NCI-H2196 treated with DMSO at 0.1 percent for 48 hours (cell line): Measurements from ENCODE around the gene TBC1D7.

Experiments
- DNase-seq: peaks from one replicate; lab custom pipeline; 2025; ENCODE audit not compliant: unreplicated experiment; lab: John Stamatoyannopoulos, UW

Gene TBC1D7

DNA sequence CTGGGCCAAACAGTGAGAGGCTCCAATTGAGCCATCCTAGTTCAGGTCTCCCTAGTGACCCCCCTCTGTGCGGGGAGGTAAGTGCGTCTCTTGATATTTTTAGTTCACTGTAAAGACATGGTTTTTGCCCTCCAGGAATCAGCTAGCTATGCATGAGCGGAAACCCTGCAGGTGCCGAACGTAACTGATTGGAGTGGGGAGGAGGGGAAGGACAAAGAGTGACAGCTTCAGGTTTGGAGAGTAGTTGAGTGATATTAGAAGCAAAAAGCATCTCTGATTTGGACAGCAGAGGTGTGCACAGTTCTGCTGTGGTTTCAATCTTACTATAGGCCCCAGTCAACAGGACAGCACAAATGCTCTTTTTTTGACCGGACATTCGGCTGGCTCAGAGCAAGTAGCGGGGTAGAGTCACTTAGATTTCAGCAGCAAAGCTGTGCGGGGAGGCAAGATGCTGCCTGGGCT lies 31.8 kb downstream of the TBC1D7 start:
- no peak for DNase-seq

DNA sequence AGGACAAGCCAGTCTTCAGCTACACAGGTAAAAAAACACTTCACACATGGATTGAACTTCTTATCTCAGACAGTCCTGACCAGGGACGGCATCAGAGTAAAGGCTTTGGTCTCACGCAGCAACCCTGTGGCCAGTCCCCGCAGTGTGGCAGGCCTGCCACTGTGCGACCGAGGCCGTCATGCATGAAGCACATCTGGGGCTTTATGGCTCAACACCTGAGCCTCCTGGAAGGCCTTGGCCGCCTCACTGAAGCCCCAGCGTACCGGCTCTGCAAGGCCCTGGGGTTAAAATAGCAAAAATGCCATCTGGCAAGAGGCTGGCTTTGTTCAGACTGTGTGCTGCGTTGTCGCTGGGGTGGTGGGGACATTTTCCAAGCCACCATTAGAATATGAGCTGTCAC lies 32.8 kb downstream of the TBC1D7 start:
- DNase-seq: no peak

DNA sequence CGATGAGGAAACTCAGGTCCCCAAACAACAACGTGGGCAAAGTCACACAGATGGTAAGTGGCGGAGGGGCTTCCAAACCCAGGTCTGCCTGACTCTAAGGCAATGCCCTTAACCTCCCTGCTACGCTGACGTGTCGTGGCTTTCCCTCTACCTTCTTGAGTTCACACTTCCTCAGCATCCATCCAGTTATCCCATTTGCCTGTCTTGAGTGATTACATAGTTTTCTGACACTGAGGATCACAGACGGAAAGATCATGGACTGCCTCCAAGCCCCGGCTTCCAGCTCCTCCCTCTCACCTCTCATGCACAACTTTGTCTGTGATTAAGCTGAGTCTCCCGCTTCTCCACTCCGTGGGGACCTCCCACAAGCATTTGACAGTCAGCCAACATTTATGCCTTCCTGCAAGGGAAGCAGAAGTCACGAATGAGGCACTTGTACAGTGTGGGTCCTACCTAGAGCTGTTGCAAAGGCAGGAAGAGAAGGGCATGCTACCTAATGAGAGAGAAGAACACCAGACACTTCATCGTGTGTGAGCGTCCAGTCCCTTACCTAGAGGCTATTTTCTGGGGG lies 33.8 kb downstream of the TBC1D7 start:
- no peak for DNase-seq

DNA sequence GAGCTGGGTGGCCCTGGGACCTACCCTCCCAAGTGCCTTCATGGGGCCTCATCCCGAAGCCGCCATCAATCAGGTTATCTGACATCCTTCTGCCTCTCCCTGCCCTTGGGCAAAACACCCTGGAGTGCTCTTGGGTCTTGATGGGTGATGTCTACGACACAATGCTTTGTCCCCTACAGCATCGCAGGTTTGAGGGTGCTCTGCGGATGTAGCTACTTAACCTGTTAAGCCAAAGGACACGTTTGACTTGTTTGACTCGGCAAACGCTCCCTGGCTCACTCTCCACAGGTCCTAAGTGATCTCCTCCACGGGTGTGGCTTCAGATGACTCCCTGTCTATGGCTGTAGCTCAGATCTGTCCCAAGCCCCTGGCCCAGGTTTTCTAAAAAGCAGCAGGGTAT lies 35.6 kb downstream of the TBC1D7 start:
- DNase-seq: no peak

DNA sequence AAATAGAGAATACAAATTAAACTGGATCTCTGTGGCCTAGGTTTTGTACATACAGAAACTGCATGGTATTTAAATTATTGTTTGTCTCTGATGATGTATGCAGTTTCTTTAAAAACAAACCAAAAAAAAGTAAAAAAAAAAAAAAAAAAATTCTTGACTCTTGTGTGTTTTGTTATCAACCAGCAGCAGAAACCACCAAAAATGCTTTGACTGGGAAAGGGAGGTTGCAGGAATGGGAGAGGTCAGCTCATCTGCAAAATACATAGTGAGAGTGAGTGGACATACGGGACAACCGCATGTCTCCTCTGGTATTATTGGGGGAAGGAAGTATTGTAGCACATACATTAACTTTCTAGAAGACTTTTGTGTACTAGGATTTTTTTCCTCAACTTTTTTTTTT lies 38.0 kb downstream of the TBC1D7 start:
- DNase-seq: no peak

DNA sequence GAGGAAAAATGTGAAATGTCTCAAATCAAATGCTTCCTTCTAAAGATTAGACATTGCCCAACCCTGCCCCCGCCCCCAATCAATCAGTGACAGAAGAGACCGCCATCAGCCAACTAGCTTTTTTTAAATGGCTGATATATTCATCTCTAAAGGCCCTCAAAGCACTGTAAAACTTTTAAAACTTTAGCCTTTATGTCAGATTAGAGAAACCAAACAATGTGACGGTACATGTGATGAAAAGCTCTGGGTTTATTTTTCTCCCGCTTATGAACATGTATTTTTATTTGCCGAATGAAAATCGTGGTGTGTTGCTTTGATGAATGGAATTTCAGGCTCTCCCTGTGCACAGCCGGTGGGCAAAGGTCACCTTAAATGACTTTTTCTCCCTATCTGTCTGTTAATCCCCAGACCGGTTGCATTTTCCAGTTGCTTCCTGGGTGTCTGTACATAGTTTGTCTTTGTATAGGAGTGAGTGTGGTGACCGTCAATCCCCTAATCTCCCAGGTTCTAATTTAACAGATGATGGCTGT lies 38.5 kb downstream of the TBC1D7 start:
- DNase-seq: no peak

DNA sequence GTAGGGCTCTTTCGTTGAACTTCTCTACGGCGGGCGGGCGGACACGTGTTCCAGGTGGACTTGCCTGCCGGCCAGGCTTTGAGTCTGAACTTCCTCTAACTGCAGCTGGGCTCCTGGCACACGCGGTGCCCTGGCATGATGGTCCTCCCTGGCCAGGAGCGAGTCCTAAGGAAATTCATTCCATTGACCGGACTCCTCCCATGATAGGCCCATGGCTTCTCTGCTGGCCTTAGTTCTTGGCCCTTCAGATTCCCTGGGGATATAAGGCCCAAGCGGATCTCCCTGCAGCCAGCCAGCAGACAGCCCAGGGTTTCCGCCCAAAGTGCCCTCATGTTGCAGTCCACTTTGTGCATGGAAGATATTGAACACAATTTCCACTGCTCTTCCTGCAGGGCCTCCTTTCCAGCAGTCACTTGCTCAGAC lies 39.4 kb downstream of the TBC1D7 start:
- no peak for DNase-seq

DNA sequence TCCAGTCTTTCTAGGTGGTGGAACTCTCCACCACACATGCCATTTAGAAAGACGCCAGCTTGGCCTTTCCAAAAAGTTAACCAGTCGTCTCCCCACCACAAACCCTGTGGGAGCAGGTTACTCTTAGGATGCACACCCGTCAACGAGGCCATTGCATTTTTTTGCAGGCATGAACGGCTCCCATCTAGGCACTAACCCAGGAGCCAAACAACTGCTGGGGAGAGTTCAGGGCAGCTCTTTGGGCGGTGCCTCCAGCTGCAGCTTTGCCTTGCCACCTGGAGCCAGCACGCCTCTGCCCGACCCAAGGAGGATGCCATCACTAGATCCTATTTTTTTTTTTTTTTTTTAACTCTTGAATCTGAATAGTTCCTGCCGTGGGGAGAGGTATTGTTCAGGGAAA lies 39.9 kb downstream of the TBC1D7 start:
- DNase-seq: no peak

DNA sequence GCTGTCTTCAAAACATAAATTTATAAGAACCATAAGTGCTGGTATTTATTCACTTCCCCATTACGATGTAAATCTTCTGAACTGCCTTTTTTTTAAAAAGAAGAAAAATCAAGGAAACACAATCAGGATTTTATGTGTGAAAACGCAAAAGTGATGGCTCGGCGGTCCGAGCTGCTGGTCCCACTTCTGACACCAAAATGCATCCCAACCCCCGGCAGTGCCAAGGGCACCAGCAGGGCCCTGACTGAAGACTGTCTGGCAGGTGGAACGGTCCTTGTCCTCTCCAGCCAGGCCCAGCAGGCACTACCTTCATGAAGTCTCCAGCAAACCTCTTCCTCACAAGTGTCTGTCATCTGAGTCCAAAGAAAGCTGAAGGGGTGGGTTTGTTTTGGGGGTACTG lies 41.2 kb downstream of the TBC1D7 start:
- DNase-seq: no peak

DNA sequence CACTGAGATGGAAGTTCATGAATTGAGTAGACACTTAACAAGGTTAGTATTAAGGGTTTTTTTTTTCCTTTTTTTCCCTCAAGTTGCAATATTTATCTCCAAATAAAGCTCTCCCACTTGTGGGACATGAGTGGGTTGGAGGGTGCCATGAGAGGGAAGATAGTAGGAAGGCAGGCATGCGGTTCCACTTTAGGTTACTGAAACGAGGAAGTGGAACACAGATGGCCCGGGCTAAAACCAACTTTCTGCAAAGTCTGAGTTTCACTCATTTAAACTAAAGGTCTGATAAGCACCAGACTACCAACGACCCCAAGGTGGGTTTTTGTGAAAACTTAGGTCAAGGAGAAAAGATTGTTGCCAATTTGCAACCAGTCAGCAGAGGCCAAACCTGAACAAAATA lies 42.2 kb downstream of the TBC1D7 start:
- DNase-seq: no peak

DNA sequence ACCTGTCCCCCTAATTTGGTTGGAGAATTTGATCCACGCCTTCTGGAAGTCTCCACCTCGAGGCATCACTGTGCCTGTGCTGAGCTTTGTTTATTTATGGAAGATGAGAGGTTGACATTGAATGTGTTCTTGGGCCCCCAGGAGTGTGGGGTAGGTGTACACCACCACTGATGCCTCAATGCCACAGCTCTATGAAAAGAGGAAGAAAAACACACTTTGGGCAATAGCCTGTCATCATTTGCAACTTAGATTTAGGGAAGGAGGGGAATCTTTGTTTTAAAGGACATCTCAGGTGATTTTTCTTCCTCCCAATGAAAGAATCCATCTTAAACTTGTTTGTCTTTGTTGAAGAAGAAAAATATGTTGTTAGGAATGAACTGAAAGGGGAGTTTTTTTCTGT lies 42.6 kb downstream of the TBC1D7 start:
- no peak for DNase-seq

DNA sequence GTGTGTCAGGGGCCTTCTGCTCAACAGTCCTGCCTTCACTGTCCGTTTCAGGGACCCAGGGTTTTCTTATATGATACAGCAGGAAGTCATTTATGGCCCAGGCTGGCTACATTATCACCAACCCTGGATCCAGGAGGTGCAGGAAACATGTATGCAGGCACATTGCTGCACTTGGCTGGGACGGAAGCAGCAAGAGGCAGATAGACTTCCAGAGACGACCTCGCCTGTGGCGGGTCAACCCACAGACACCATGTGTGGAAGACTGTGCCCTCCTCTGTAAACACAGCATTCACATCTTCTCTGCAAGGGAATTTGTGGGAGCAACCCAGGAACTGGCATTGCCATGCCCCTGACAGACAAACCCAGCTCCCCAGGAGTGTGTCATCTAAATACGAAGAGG lies 43.7 kb downstream of the TBC1D7 start:
- DNase-seq: no peak

DNA sequence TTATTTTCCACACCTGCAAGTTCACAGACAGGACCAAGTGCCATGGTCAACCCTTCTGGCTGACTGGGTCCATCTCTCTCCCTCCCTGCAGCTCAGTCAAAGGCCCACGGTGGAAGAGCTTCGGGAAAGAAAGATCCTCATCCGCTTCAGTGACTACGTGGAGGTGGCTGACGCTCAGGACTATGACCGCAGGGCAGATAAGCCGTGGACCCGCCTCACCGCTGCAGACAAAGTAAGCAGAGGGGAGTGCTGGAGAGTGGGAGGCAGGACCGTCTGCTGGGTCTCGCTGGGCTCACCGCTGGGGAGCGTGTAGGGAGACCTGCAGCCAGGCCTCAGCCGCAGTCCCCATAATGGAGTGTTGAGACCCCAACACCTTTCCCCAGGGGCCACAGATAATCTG lies 45.0 kb downstream of the TBC1D7 start:
- no peak for DNase-seq

DNA sequence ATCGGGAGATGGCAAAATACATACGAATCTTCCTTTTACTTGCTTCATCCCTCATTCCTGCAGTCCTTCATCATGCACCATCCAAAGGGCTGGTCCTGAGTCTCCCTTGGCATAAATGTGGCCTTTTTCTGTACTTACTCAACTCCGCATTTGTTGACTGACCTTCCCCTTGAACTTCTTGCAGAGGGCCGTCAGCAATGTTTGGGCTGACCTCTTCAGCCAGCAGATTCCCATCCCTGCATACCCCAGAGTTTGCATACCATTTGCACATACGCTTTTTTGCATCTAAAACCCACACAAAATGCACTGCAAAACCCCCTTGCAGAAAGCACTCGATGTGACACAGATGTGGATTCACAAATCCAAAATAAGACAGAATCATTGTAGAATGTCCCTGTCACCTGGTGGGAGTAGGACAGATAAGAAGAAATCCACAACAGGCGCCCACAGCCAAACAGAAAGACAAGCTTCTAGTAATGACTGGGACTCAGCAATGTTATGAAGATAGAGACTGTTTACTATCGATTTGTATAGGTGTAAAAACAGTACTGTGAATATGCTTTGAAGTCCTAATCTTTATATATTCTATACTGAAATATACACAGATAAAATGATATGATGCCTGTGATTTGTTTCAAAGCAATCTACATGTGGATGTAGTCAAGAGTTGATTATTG lies 45.8 kb downstream of the TBC1D7 start:
- no peak for DNase-seq

DNA sequence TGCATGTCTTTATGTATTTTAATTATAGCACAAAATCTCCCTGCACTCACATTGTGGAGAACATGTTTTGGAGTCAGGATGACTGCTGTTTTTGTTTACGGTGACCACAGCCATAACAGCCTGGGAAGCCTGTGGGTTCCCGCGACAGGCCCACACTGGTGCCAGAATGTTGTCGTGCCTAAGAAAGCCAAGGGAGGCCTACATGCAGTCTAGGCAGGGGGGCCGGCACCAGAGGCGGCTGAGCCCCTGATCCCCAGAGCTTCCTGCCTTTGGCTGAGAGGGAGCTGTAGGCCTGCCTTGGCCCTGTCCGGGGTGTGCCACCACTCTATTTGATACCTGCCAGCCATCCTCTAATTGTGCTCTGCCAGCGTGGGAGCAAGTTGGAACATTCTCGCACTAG lies 46.7 kb downstream of the TBC1D7 start:
- DNase-seq: no peak

DNA sequence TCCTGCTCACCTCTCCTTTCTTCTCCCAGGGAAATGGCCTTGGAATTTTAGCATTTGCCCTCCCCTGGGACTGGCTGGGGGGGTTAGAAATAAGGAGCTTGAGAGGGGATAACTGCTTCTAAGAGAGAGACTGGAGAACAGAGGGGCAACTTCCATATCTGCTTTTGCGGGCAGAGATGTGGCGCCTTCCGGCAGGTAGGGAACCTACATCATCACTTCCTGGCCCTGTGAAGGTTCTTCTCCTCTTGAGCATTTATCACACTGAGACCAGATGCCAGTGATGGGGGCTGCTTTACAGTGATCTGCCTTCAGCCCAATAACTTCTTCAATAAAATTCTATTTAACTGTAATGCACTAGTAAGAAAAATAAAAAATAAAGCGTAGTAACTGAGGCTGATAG lies 48.1 kb downstream of the TBC1D7 start:
- no peak for DNase-seq

DNA sequence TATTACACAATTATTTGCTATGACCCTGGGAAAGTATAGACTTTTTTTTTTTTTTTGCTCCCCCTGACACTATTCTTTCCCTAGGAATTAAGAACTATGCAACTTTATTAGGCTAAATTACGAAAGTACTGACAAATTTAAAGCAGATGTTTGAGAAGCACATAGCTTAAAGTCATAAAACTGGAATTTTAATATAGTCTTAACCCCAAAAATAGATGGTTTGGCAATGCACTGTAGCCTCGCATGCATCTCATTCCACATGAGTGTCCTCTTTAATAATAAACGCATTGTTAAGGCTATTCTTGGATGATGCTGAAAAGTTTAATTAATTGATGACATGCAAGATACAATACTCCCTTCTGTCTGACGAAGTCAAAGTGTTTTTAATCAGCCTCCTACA lies 49.3 kb downstream of the TBC1D7 start:
- no peak for DNase-seq

DNA sequence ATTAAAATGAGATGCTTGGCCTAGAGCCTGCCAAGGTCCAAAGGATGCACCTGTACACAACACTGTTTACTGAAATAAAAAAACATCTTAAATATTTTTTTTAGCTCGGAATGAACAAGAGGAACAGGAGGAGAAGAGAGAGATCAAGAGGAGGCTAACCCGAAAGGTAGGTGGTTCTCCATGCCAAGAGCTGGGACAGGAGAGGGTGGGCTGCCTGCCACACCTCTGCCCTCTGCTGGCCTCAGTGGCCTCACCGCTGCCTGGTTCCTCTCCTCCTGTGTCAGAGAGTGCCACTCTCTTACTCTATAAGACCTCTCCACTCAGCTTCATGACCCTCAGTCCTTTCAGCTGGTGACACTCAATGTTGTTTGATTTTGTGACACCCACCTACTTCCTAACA lies 50.2 kb downstream of the TBC1D7 start:
- no peak for DNase-seq

DNA sequence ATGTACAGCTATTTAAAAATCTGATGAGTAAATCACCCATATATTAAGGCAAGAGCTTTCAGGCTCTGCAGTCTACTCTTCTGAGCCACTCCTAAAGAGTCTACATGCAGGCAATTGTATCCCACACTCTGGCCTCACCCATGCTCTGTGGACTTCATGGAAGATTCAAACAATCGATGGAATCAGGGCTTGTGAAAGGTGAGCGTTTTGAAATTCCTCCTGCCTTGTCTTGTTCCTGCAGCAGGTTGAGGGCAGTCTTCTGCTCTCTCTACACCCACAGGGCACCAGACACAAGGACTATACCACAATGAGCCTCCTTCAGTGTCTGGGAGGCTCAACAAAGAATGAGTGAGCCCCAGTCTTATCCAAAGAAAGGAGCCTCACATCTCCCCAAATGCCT lies 51.1 kb downstream of the TBC1D7 start:
- no peak for DNase-seq

DNA sequence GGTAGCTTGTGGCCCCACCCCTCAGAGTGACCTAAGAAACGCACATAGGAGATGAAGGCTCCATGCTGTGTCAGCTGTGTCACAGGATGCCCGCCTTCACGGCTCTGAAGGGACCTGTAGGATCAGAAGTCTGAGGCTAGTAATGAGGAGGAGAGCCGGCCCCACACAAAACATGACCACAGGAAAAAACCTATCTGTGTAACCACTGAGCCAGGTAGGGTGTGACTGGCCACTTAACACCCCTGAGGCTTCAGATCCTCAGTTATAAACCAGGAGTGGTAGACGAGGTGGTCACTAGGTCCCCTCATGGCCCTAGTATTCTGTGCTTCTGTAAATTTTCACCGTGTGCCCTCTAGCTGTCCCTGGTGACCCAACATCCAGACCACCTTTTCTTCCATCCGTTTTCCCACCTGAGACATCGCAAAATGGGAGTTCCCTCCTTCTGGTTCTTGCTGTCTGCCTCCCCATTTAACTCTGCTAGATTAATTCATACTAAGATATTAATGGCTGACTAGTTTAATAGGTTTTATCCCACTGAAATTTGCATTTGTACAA lies 52.8 kb downstream of the TBC1D7 start:
- DNase-seq: no peak

DNA sequence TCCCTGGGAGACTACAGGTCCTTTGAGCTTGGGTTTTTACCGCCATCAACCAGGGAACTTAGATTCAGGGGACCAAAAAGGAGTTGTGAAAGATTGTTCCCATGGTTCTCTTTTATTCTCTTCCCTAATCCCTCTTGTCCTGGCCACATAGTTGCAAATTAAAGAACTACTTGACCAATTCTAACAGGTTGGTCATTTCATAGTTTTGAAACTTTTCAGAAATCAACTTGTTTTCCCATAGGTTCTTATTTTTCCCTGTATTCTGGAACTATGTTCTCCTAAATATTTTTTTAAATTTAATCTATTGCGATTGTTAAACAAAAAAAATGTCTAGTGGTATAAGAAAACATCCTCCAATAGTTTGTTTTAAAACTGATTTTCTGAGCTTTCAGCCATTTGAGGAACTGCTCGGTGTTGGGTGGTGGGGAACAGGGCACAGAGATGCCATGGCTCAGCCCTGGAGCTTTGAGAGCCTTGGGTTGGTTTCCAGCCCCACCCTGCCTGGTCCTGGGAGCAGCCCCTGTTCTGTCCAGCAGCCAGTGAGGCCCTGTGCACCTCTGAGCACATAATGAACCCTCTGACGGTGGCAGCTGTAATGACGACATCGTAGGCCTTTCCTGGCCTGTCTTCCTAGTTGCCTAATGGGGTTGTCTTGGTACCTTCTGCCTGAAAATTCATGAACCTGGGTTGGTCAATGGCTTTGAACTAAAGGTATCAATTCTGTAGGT lies 53.5 kb downstream of the TBC1D7 start:
- DNase-seq: no peak
